A549 treated with ZK216348 at 1 μM for 4 hours (cell line): ENCODE data around the gene DUSP15. TPM values are rescaled to one million over a fixed set of nuclear protein-coding genes. Genes with fewer than 3 reads are reported as not detected.

ENCODE experiments used
- total RNA-seq: library from RNA; stranded (reverse); fragments of 200-300 nt; extraction: Qiagen RNA extraction; gene quantifications from 5 replicates; pipeline ENCODE4 v1.2.3, GENCODE V29; 2022; ENCODE audit warnings: low read depth

Gene DUSP15
- total RNA-seq = 0.62 to 1.3 TPM (median 0.90 TPM) in 5 replicates

GRCh38 chr20:31869942-31870725, at the start of gene DUSP15, which contains the start of gene TTLL9:
DUSP15 (minus strand) TSS chr20:31870527; CDS start chr20:31870337, 190 bp downstream.
TTLL9 (plus strand) TSS chr20:31870634; CDS start chr20:31871127, 493 bp downstream.

GRCh38 chr20:31845300-31845863, 24.9 kb downstream of the DUSP15 start, which contains the start of gene FOXS1:
FOXS1 (minus strand) TSS chr20:31845604; CDS start chr20:31845542, 62 bp downstream.

GRCh38 chr20:31819083-31819784, 51.1 kb downstream of the DUSP15 start, which contains the start of gene MYLK2:
MYLK2 (plus strand) TSS chr20:31819356; CDS start chr20:31819581, 225 bp downstream.

Other genes with a start within 250 kb of the DUSP15 start
- not detected in 5 replicates for gene COX4I2, start 232.6 kb downstream of the DUSP15 start, total RNA-seq
- gene BCL2L1, start 147.7 kb downstream of the DUSP15 start, total RNA-seq = 242 to 268 TPM (median 253 TPM) in 5 replicates
- 104 to 134 TPM (median 106 TPM) in 5 replicates for gene TPX2, start 131.2 kb downstream of the DUSP15 start, total RNA-seq
- gene MYLK2, start 51.2 kb downstream of the DUSP15 start, total RNA-seq = 0.22 to 1.2 TPM (median 0.55 TPM) in 5 replicates
- 0.40 to 1.1 TPM (median 0.76 TPM) in 4 of 5 replicates, not detected in the other for gene FOXS1, start 24.9 kb downstream of the DUSP15 start, total RNA-seq
- 0.13 TPM in 1 of 5 replicates, not detected in the others for gene TTLL9, start 107 bp upstream of the DUSP15 start, total RNA-seq
- 29.0 to 39.8 TPM (median 32.4 TPM) in 5 replicates for gene PDRG1, start 81.5 kb upstream of the DUSP15 start, total RNA-seq
- 0.02 to 0.03 TPM in 2 of 5 replicates, not detected in the others for gene XKR7, start 97.6 kb upstream of the DUSP15 start, total RNA-seq
- gene CCM2L, start 139.9 kb upstream of the DUSP15 start, total RNA-seq = 0.28 to 0.88 TPM (median 0.41 TPM) in 5 replicates
- 0.07 to 0.14 TPM in 2 of 5 replicates, not detected in the others for gene HCK, start 181.7 kb upstream of the DUSP15 start, total RNA-seq
- gene TM9SF4, start 239.2 kb upstream of the DUSP15 start, total RNA-seq = 27.2 to 41.0 TPM (median 36.2 TPM) in 5 replicates